ENCODE data around the gene CEP19. TPM values are rescaled to one million over a fixed set of nuclear protein-coding genes. Genes with fewer than 3 reads are reported as not detected.
"Not testable (repeated sequence)": the region's sequence is repeated elsewhere in the genome, so short reads cannot be mapped to it uniquely, and the experiment has no call there.

Gene CEP19
- total RNA-seq, 1 experiment from 2014 or later: 3.5 TPM

GRCh38 chr3:196726788-196727675, 15.0 kb upstream of the CEP19 start:
- H3K36me3 ChIP-seq: peaks cover 34% of the 10 kb centered on the region
- H3K9me3 ChIP-seq: no peaks in the 10 kb centered on the region
- DNase-seq: no peak
- H3K27me3 ChIP-seq: no peaks in the 10 kb centered on the region
- H3K4me3 ChIP-seq: no peak overlapping the region

- Histone ChIP-seq H3K36me3 (peaks cover 52% of the 10 kb centered on the region), H3K4me3 (no peak overlapping the region), H3K9me3 (peaks cover 11% of the 10 kb centered on the region), H3K27me3 (no peaks in the 10 kb centered on the region)
- DNase-seq: no peak
Measured at GRCh38 chr3:196721097-196721496, 9.0 kb upstream of the CEP19 start.

GRCh38 chr3:196717162-196717561, 5.1 kb upstream of the CEP19 start:
- DNase-seq, H3K27me3 ChIP-seq, H3K4me3 ChIP-seq: not testable (repeated sequence)
- Histone ChIP-seq H3K36me3 (peaks cover 39% of the 10 kb centered on the region), H3K9me3 (peaks cover 11% of the 10 kb centered on the region)

GRCh38 chr3:196712514-196713413, 714 bp upstream of the CEP19 start:
- no peak for DNase-seq
- peaks cover 9% of the 10 kb centered on the region for H3K36me3 ChIP-seq
- H3K27me3 ChIP-seq: no peaks in the 10 kb centered on the region
- peak overlapping the region; percentile 98 for H3K4me3 ChIP-seq
- H3K9me3 ChIP-seq: no peaks in the 10 kb centered on the region

GRCh38 chr3:196708467-196708866, 3.6 kb downstream of the CEP19 start:
- Histone ChIP-seq H3K4me3 (no peak overlapping the region), H3K36me3 (no peaks in the 10 kb centered on the region), H3K27me3 (no peaks in the 10 kb centered on the region), H3K9me3 (no peaks in the 10 kb centered on the region)
- no peak for DNase-seq

- Histone ChIP-seq H3K9me3 (no peaks in the 10 kb centered on the region), H3K36me3 (no peaks in the 10 kb centered on the region), H3K27me3 (no peaks in the 10 kb centered on the region), H3K4me3 (no peak overlapping the region)
- DNase-seq: no peak
Measured at GRCh38 chr3:196707566-196707965, 4.5 kb downstream of the CEP19 start.

GRCh38 chr3:196706731-196707130, 5.3 kb downstream of the CEP19 start:
- DNase-seq: no peak
- Histone ChIP-seq H3K36me3 (no peaks in the 10 kb centered on the region), H3K9me3 (no peaks in the 10 kb centered on the region), H3K27me3 (no peaks in the 10 kb centered on the region), H3K4me3 (no peak overlapping the region)

- no peak for DNase-seq
- Histone ChIP-seq H3K4me3 (no peak overlapping the region), H3K27me3 (no peaks in the 10 kb centered on the region), H3K9me3 (no peaks in the 10 kb centered on the region), H3K36me3 (no peaks in the 10 kb centered on the region)
Measured at GRCh38 chr3:196706327-196706726, 5.7 kb downstream of the CEP19 start.

GRCh38 chr3:196700801-196701200, 11.2 kb downstream of the CEP19 start:
- no peak for DNase-seq
- no peak overlapping the region for H3K4me3 ChIP-seq
- H3K27me3 ChIP-seq: no peaks in the 10 kb centered on the region
- H3K36me3 ChIP-seq: no peaks in the 10 kb centered on the region
- no peaks in the 10 kb centered on the region for H3K9me3 ChIP-seq

GRCh38 chr3:196699749-196700148, 12.3 kb downstream of the CEP19 start:
- Histone ChIP-seq H3K36me3 (no peaks in the 10 kb centered on the region), H3K27me3 (no peaks in the 10 kb centered on the region), H3K4me3 (no peak overlapping the region), H3K9me3 (no peaks in the 10 kb centered on the region)
- DNase-seq: no peak

GRCh38 chr3:196697270-196697669, 14.8 kb downstream of the CEP19 start:
- no peaks in the 10 kb centered on the region for H3K9me3 ChIP-seq
- no peaks in the 10 kb centered on the region for H3K36me3 ChIP-seq
- no peaks in the 10 kb centered on the region for H3K27me3 ChIP-seq
- H3K4me3 ChIP-seq: no peak overlapping the region
- DNase-seq: no peak

- Histone ChIP-seq H3K9me3 (no peaks in the 10 kb centered on the region), H3K4me3 (no peak overlapping the region), H3K36me3 (no peaks in the 10 kb centered on the region), H3K27me3 (no peaks in the 10 kb centered on the region)
- no peak for DNase-seq
Measured at GRCh38 chr3:196695849-196696226, 16.2 kb downstream of the CEP19 start.

- Histone ChIP-seq H3K27me3 (no peaks in the 10 kb centered on the region), H3K4me3 (no peak overlapping the region), H3K9me3 (no peaks in the 10 kb centered on the region), H3K36me3 (no peaks in the 10 kb centered on the region)
- DNase-seq: no peak
Measured at GRCh38 chr3:196694941-196695848, 16.9 kb downstream of the CEP19 start.

- H3K4me3 ChIP-seq: no peak overlapping the region
- no peak for DNase-seq
- H3K36me3 ChIP-seq: no peaks in the 10 kb centered on the region
- H3K9me3 ChIP-seq: no peaks in the 10 kb centered on the region
- H3K27me3 ChIP-seq: no peaks in the 10 kb centered on the region
Measured at GRCh38 chr3:196694202-196694638, 17.8 kb downstream of the CEP19 start.

- no peak overlapping the region for H3K4me3 ChIP-seq
- no peaks in the 10 kb centered on the region for H3K36me3 ChIP-seq
- no peaks in the 10 kb centered on the region for H3K27me3 ChIP-seq
- no peak for DNase-seq
- no peaks in the 10 kb centered on the region for H3K9me3 ChIP-seq
Measured at GRCh38 chr3:196691386-196691785, 20.7 kb downstream of the CEP19 start.

GRCh38 chr3:196689941-196690660, 21.9 kb downstream of the CEP19 start:
- no peak for DNase-seq
- Histone ChIP-seq H3K9me3 (no peaks in the 10 kb centered on the region), H3K27me3 (no peaks in the 10 kb centered on the region), H3K36me3 (no peaks in the 10 kb centered on the region), H3K4me3 (no peak overlapping the region)
